Activated naive CD4-positive, alpha-beta T cell treated with anti-CD3 and anti-CD28 coated beads, Interleukin-2, amount 10 ng/mL, durations not matched to agents 7 days and 5 days (primary cell): Measurements from ENCODE around the gene NUDT8.
"Not testable (repeated sequence)": the region's sequence is repeated elsewhere in the genome, so short reads cannot be mapped to it uniquely, and the experiment has no call there.

Experiments used
- CTCF ChIA-PET: fragments of 350-600 bp; sonication (Branson Sonifier 250); formaldehyde crosslinking; loops from one replicate; lab custom pipeline; 2021; ENCODE audit warnings: antibody characterized with exemption; lab: Charles Lee
- DNase-seq: peaks from one replicate; pipeline ENCODE4 v3.0.0-alpha.2; 2020
- H3K27ac Mint-ChIP-seq: one replicate; pipeline ENCODE4 v1.8.0; 2021; ENCODE audit warnings: mild to moderate bottlenecking, moderate library complexity, mixed read lengths
- H3K27me3 Mint-ChIP-seq: one replicate; pipeline ENCODE4 v1.8.0; 2021; ENCODE audit warnings: mild to moderate bottlenecking, mixed read lengths
- H3K36me3 Mint-ChIP-seq: one replicate; pipeline ENCODE4 v1.8.0; 2021; ENCODE audit warnings: mixed read lengths
- H3K4me1 Mint-ChIP-seq: one replicate; pipeline ENCODE4 v1.8.0; 2021; ENCODE audit warnings: mixed read lengths
- H3K4me3 Mint-ChIP-seq: one replicate; pipeline ENCODE4 v1.8.0; 2021; ENCODE audit warnings: mild to moderate bottlenecking, moderate library complexity, mixed read lengths
- H3K9me3 Mint-ChIP-seq: one replicate; pipeline ENCODE4 v1.8.0; 2021; ENCODE audit warnings: mixed read lengths

NUDT8 gene

GRCh38 chr11:67664696-67665540 is 35.2 kb upstream of the NUDT8 start:
- no peak overlapping the region for H3K4me3 Mint-ChIP-seq
- no peak overlapping the region for H3K27ac Mint-ChIP-seq
- no peaks in the 10 kb centered on the region for H3K9me3 Mint-ChIP-seq
- H3K36me3 Mint-ChIP-seq = no peaks in the 10 kb centered on the region
- no peaks in the 10 kb centered on the region for H3K4me1 Mint-ChIP-seq
- no peak for DNase-seq
- CTCF ChIA-PET = no interaction called here
- peaks cover 15% of the 10 kb centered on the region for H3K27me3 Mint-ChIP-seq

GRCh38 chr11:67664213-67664585 is 34.5 kb upstream of the NUDT8 start:
- no peak for DNase-seq
- Mint-ChIP-seq H3K9me3 (no peaks in the 10 kb centered on the region), H3K4me1 (no peaks in the 10 kb centered on the region), H3K27me3 (peaks cover 15% of the 10 kb centered on the region), H3K36me3 (no peaks in the 10 kb centered on the region), H3K27ac (no peak overlapping the region), H3K4me3 (no peak overlapping the region)
- CTCF ChIA-PET = no interaction called here

DNA sequence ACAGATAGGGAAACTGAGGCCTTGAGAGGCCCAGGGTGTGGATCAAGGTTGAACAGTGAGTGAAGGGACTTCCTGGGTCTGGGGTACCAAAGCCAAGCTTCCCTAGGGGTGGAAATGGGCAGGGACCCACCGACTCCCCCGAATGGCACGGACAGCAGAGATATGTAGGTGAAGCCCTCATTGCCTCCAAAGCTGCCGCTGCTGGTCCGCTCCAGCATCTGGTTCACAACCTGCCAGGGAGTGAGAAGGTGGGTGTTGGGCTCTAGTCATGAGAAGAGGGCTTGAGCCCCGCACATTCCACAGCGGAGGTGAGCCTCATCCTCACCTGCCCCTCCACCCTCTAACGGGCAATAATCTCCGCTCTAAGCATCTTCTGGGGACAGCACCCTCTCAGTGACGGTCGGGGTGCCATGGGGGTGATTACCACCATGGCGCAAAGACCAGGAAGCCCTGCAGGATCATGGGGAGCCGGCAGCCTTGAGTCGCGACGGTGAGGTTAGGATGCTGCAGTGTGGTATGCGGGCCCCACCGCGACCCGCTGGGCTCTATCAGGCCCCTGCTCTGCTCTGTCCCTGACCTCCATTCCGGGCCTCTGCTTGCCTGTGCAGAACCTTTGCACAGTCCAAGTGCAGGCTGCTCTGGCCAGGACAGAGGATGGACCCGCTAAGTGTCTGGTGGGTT is 33.9 kb upstream of the NUDT8 start:
- no peak overlapping the region for H3K27ac Mint-ChIP-seq
- H3K27me3 Mint-ChIP-seq = peaks cover 15% of the 10 kb centered on the region
- no peaks in the 10 kb centered on the region for H3K36me3 Mint-ChIP-seq
- DNase-seq = no peak
- no peak overlapping the region for H3K4me3 Mint-ChIP-seq
- CTCF ChIA-PET = no interaction called here
- H3K9me3 Mint-ChIP-seq = no peaks in the 10 kb centered on the region
- H3K4me1 Mint-ChIP-seq = no peaks in the 10 kb centered on the region

DNA sequence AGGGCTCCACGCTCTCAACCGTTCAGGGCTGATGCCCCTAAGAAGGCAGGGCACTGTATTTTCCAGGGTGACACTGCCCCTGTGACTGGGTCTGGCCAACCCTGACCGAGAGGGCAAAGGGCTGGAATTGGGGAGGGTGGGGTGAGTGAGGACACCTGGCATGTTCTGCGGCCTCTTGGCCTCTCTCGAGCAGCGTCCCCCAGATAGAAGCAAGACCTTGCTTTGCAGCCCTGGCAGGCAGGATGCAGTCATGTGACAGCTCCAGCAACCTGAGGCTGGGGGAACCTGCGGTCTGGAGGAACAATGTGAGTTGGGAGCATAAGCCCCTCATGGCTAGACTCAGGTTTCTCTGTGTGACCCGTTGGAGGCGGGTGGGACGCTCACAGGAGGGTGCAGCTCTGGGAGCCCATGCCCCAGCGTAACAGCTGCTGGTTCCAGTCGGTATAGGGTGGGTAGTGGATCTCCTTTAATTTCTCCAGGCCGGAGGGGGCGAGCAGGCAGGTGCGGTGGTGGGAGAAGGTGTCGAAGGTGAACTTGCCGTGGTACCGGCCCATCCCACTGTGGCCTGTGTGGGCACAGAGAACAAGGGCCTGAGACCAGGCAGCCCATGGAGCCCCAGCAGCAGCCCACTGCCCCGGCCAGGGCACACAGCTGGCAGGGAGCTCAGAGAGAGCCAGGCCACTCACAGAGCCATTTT is 33.2 kb upstream of the NUDT8 start:
- H3K27ac Mint-ChIP-seq = no peak overlapping the region
- no peaks in the 10 kb centered on the region for H3K4me1 Mint-ChIP-seq
- H3K9me3 Mint-ChIP-seq = no peaks in the 10 kb centered on the region
- peaks cover 15% of the 10 kb centered on the region for H3K27me3 Mint-ChIP-seq
- CTCF ChIA-PET = interaction anchor here (1.3 kb wide), 1 partner anchor 14 kb away, joined by 3 read pairs; no protein-coding TSS in a partner anchor
- no peak overlapping the region for H3K4me3 Mint-ChIP-seq
- DNase-seq = no peak
- no peaks in the 10 kb centered on the region for H3K36me3 Mint-ChIP-seq

GRCh38 chr11:67662142-67662834 is 32.6 kb upstream of the NUDT8 start:
- no peak overlapping the region for H3K27ac Mint-ChIP-seq
- no peaks in the 10 kb centered on the region for H3K4me1 Mint-ChIP-seq
- no peaks in the 10 kb centered on the region for H3K9me3 Mint-ChIP-seq
- H3K4me3 Mint-ChIP-seq = no peak overlapping the region
- H3K36me3 Mint-ChIP-seq = no peaks in the 10 kb centered on the region
- peaks cover 15% of the 10 kb centered on the region for H3K27me3 Mint-ChIP-seq
- no peak for DNase-seq
- CTCF ChIA-PET = interaction anchor here (1.3 kb wide), 1 partner anchor 14 kb away, joined by 3 read pairs; no protein-coding TSS in a partner anchor

DNA sequence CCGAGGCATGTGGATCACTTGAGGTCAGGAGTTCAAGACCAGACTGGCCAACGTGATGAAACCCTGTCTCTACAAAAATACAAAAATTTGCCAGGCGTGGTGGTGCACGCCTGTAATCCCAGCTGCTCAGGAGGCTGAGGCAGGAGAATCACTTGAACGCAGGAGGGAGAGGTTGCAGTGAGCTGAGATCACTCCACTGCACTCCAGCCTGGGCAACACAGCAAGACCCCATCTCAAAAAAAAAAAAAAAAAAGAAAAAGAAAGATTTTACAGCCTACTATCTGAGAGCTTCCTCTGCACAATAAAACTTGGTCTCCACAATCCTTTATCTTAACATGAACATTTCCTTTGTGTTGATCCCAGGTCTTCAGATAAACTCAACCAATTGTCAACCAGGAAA is 31.0 kb upstream of the NUDT8 start:
- CTCF ChIA-PET = interaction anchor here (1.6 to 4.3 kb wide), 2 partner anchors 31 to 47 kb away, joined by 6 to 59 read pairs; partner anchors contain the start of gene NUDT8
- H3K36me3 Mint-ChIP-seq, H3K4me1 Mint-ChIP-seq, H3K9me3 Mint-ChIP-seq, H3K27ac Mint-ChIP-seq, H3K4me3 Mint-ChIP-seq, DNase-seq: not testable (repeated sequence)
- H3K27me3 Mint-ChIP-seq = peaks cover 15% of the 10 kb centered on the region

DNA sequence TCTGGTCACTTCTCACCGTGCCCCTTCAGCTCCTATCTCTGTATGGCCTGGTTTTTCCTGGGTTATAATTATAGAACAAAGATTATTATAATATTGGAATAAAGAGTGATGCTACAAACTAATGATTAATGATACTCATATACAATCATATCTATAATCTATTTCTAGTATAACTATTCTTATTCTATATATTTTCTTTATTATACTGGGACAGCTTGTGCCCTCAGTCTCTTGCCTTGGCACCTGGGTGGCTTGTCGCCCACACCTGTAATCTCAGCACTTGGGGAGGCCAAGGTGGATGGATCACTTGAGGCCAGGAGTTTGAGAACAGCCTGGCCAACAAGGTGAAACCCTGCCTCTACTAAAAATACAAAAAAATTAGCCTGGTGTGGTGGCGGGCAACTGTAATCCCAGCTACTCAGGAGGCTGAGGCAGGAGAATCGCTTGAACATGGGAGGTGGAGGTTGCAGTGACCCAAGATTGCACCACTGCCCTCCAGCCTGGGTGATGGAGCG is 30.0 kb upstream of the NUDT8 start:
- CTCF ChIA-PET = interaction anchor here (0.6 to 4.4 kb wide), 10 partner anchors 9 to 430 kb away, joined by 3 to 59 read pairs (median 4); partner anchors contain the start of genes ACY3 and NUDT8
- H3K4me1 Mint-ChIP-seq, H3K27ac Mint-ChIP-seq, DNase-seq, H3K4me3 Mint-ChIP-seq, H3K36me3 Mint-ChIP-seq, H3K9me3 Mint-ChIP-seq: not testable (repeated sequence)
- peaks cover 15% of the 10 kb centered on the region for H3K27me3 Mint-ChIP-seq

DNA sequence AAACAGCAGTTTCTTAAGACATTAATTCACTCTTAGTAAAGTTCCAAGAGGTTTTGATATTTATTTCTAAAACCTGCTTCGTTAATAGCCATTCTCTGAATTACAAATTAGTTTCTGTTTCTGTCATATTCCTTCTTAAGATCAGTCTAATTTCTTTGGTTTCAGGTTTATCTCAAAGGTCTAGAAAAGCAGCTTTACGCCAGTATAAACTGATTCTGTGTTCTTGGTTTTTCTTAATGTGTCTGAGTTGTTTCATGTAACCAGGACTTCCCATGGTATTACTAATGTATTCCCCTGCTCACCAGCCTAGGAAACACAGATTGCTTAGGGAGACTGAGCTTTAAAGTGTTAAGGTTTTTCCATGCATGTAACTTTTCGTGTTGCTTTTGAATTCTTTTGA is 27.6 kb upstream of the NUDT8 start:
- CTCF ChIA-PET = interaction anchor here (1.5 to 4.4 kb wide), 3 partner anchors 10 to 27 kb away, joined by 3 to 59 read pairs (median 33); partner anchors contain the start of gene NUDT8
- Mint-ChIP-seq H3K4me3 (no peak overlapping the region), H3K27me3 (peaks cover 20% of the 10 kb centered on the region), H3K4me1 (peaks cover 4% of the 10 kb centered on the region), H3K9me3 (peaks cover 3% of the 10 kb centered on the region), H3K27ac (no peak overlapping the region), H3K36me3 (no peaks in the 10 kb centered on the region)
- DNase-seq = no peak

- Mint-ChIP-seq H3K36me3 (no peaks in the 10 kb centered on the region), H3K4me3 (no peak overlapping the region), H3K27me3 (peaks cover 22% of the 10 kb centered on the region), H3K27ac (no peak overlapping the region), H3K4me1 (peaks cover 4% of the 10 kb centered on the region), H3K9me3 (peaks cover 3% of the 10 kb centered on the region)
- no peak for DNase-seq
- CTCF ChIA-PET = interaction anchor here (4.4 kb wide), 1 partner anchor 9 kb away, joined by 33 read pairs; no protein-coding TSS in a partner anchor
Measured at GRCh38 chr11:67656278-67656922, 26.7 kb upstream of the NUDT8 start.

- H3K4me3 Mint-ChIP-seq = no peak overlapping the region
- CTCF ChIA-PET = no interaction called here
- H3K9me3 Mint-ChIP-seq = peaks cover 3% of the 10 kb centered on the region
Measured at GRCh38 chr11:67654225-67654624, 24.5 kb upstream of the NUDT8 start.

DNA sequence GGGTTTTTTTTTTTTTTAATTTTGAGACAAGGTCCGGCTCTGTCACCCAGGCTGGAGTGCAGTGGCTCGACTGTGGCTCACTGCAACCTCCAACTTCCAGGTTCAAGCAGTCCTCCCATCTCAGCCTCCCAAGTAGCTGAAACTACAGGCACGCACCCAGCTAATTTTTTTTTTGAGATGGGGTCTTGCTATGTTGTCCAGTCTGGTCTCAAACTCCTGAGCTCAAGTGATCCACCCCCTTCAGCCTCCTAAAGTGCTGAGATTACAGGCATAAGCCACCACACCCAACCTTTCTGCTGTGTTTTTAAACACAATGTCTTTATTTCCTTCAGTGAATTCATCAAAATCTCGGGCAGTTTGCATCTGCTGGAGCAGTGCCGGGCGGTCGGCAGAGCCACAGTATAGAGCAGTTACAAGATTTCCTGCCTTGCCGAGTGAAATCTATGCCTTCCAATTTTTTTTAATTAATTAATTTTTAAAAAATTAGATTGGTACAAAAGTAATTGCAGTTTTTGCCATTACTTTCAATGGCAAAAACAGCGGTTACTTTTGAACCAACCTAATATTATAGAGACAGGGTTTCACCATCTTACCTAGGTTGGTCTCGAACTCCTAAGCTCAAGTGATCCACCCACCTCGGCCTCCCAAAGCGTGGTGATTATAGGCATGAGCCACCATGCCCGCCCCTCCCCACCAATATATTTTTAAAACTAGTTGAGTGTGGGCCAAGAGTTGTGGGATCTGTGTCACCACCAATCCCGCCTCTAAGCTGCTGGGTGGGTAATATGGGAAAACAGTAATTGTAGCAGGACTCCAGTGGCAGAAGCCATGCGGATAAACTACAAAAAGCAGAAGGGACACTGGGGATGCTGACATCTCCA is 23.5 kb upstream of the NUDT8 start:
- Mint-ChIP-seq H3K36me3 (no peaks in the 10 kb centered on the region), H3K9me3 (peaks cover 3% of the 10 kb centered on the region), H3K27ac (no peak overlapping the region), H3K4me1 (peaks cover 28% of the 10 kb centered on the region), H3K4me3 (no peak overlapping the region), H3K27me3 (peaks cover 32% of the 10 kb centered on the region)
- peak; percentile 8 for DNase-seq
- CTCF ChIA-PET = interaction anchor here (11.6 kb wide), 1 partner anchor 23 kb away, joined by 91 read pairs; the partner anchor contains the start of gene NUDT8

More at GRCh38 chr11:67654225-67654624, 24.5 kb upstream of the NUDT8 start:
- H3K27me3 Mint-ChIP-seq = peaks cover 30% of the 10 kb centered on the region
- H3K36me3 Mint-ChIP-seq = no peaks in the 10 kb centered on the region
- no peak overlapping the region for H3K27ac Mint-ChIP-seq
- peaks cover 24% of the 10 kb centered on the region for H3K4me1 Mint-ChIP-seq
- peak; percentile 13 for DNase-seq
